Measurements from ENCODE around the gene B4GALT3.

Gene B4GALT3

GRCh38 chr1:161121834-161122233, 55.5 kb downstream of the B4GALT3 start:
- no peak for DNase-seq
